HepG2 (cell line): ENCODE data around the gene FBXL13. TPM values are rescaled to one million over a fixed set of nuclear protein-coding genes. Genes with fewer than 3 reads are reported as not detected.
"Not testable (repeated sequence)": the region's sequence is repeated elsewhere in the genome, so short reads cannot be mapped to it uniquely, and the experiment has no call there.

Source experiments
- BCL3 ChIP-seq: sonication (generic); formaldehyde crosslinking; IDR thresholded peaks from 2 replicates; pipeline ENCODE4 v1.5.1; 2020; ENCODE audit warnings: mild to moderate bottlenecking, missing genetic modification reagents, moderate library complexity
- BCL6 ChIP-seq: IDR thresholded peaks from 2 replicates; pipeline ENCODE4 v1.6.1; 2016; ENCODE audit warnings: missing genetic modification reagents, missing compliant biosample characterization
- DPF2 ChIP-seq: sonication (generic); formaldehyde crosslinking; IDR thresholded peaks from 2 replicates; pipeline ENCODE4 v1.4.0; 2020; ENCODE audit warnings: mild to moderate bottlenecking, low read depth, missing genetic modification reagents, borderline replicate concordance
- FOXA1 ChIP-seq, 2 experiments: fragments of 450-650 bp in 1 of 2; sonication (generic) in 1 of 2; formaldehyde crosslinking in 1 of 2; IDR thresholded peaks; 2 replicates each; pipeline versions ENCODE4 v1.4.0 to v1.6.1; 2016 to 2020; ENCODE audit warnings: missing genetic modification reagents in 1 of 2
- FOXJ3 ChIP-seq: sonication (generic); formaldehyde crosslinking; IDR thresholded peaks from 2 replicates; pipeline ENCODE4 v1.4.0; 2020; ENCODE audit warnings: missing genetic modification reagents, mild to moderate bottlenecking, borderline replicate concordance
- GABPB1 ChIP-seq: IDR thresholded peaks from 2 replicates; pipeline ENCODE4 v1.6.1; 2016; ENCODE audit warnings: mild to moderate bottlenecking, missing genetic modification reagents, moderate library complexity, missing compliant biosample characterization
- GFI1 ChIP-seq: sonication (generic); formaldehyde crosslinking; IDR thresholded peaks from 2 replicates; pipeline ENCODE4 v1.5.0; 2020; ENCODE audit warnings: missing genetic modification reagents, mild to moderate bottlenecking, borderline replicate concordance
- HDAC2 ChIP-seq: sonication (generic); formaldehyde crosslinking; IDR thresholded peaks from 2 replicates; pipeline ENCODE4 v1.4.0; 2020; ENCODE audit warnings: missing genetic modification reagents
- HIC2 ChIP-seq: sonication (generic); formaldehyde crosslinking; IDR thresholded peaks from 2 replicates; pipeline ENCODE4 v1.9.0; 2022; ENCODE audit warnings: low read depth, missing genetic modification reagents
- JUND ChIP-seq: sonication (generic); formaldehyde crosslinking; IDR thresholded peaks from 2 replicates; pipeline ENCODE4 v1.8.0; 2022; ENCODE audit warnings: mild to moderate bottlenecking, missing genetic modification reagents
- KAT8 ChIP-seq: IDR thresholded peaks from 2 replicates; pipeline ENCODE4 v1.6.1; 2016; ENCODE audit warnings: missing genetic modification reagents, missing compliant biosample characterization
- KLF16 ChIP-seq, 2 experiments: sonication (generic) in 1 of 2; formaldehyde crosslinking in 1 of 2; IDR thresholded peaks; 2 replicates each; pipeline versions ENCODE4 v1.6.1 to v1.8.0; 2016 to 2023; ENCODE audit warnings: missing genetic modification reagents in 2 of 2, missing compliant biosample characterization in 1 of 2
- KMT2B ChIP-seq: IDR thresholded peaks from 2 replicates; pipeline ENCODE4 v1.6.1; 2016; ENCODE audit warnings: missing genetic modification reagents, missing compliant biosample characterization
- MTA1 ChIP-seq: sonication (generic); formaldehyde crosslinking; IDR thresholded peaks from 2 replicates; pipeline ENCODE4 v1.4.0; 2020; ENCODE audit warnings: missing genetic modification reagents, mild to moderate bottlenecking, borderline replicate concordance
- MYPOP ChIP-seq: sonication (generic); formaldehyde crosslinking; IDR thresholded peaks from 2 replicates; pipeline ENCODE4 v1.8.1; 2023; ENCODE audit warnings: mild to moderate bottlenecking, moderate library complexity, missing genetic modification reagents
- PHF8 ChIP-seq: sonication (generic); formaldehyde crosslinking; IDR thresholded peaks from 2 replicates; pipeline ENCODE4 v1.5.0; 2020; ENCODE audit warnings: missing genetic modification reagents
- PITX1 ChIP-seq: sonication (generic); formaldehyde crosslinking; IDR thresholded peaks from 2 replicates; pipeline ENCODE4 v1.5.1; 2020; ENCODE audit warnings: mild to moderate bottlenecking, missing genetic modification reagents
- SOX5 ChIP-seq: IDR thresholded peaks from 2 replicates; pipeline ENCODE4 v1.6.1; 2016; ENCODE audit warnings: borderline replicate concordance
- TAF1 ChIP-seq: sonication (generic); formaldehyde crosslinking; IDR thresholded peaks from 2 replicates; pipeline ENCODE4 v1.4.0; 2020; ENCODE audit warnings: missing genetic modification reagents
- THAP11 ChIP-seq: IDR thresholded peaks from 2 replicates; pipeline ENCODE4 v1.6.1; 2016; ENCODE audit warnings: missing biosample characterization, missing genetic modification reagents
- ZMYM4 ChIP-seq: sonication (generic); formaldehyde crosslinking; IDR thresholded peaks from 2 replicates; pipeline ENCODE4 v1.8.1; 2023; ENCODE audit warnings: mild to moderate bottlenecking, missing genetic modification reagents
- ZNF280B ChIP-seq: sonication (generic); formaldehyde crosslinking; IDR thresholded peaks from 2 replicates; pipeline ENCODE4 v1.5.0; 2020; ENCODE audit warnings: missing genetic modification reagents, mild to moderate bottlenecking, borderline replicate concordance
- ZNF556 ChIP-seq: sonication (generic); formaldehyde crosslinking; IDR thresholded peaks from 2 replicates; pipeline ENCODE4 v1.4.0; 2020; ENCODE audit warnings: mild to moderate bottlenecking, missing genetic modification reagents, borderline replicate concordance
- polyA plus RNA-seq, 8 experiments: library from polyadenylated mRNA; depleted of rRNA in 3 of 8; stranded (reverse) in 7 of 8; unstranded in 1 of 8; fragments of >200 nt; fragmentation: Illumina TruSeq in 4 of 8; extraction: Trizol in 4 of 8; gene quantifications; 2 replicates each; pipeline versions ENCODE4 v1.2.1 to v1.2.3, GENCODE V29; 2011 to 2016; ENCODE audit warnings: low read depth in 4 of 8, missing spikeins in 1 of 8, mixed read lengths in 1 of 8; ENCODE audit not compliant: insufficient read depth in 1 of 8
- total RNA-seq, 5 experiments: library from RNA; depleted of rRNA; stranded (reverse); fragments of >200 nt; fragmentation: Illumina TruSeq; extraction: Trizol; gene quantifications; 2 replicates each; pipeline ENCODE4 v1.2.3, GENCODE V29; 2016; ENCODE audit warnings: low read depth in 1 of 5

Gene FBXL13
- total and polyA plus RNA-seq, 2 of the 13 experiments (the other 11 are each of a cell fraction or from before 2014, with no cell fraction given), result 0.24 to 0.77 TPM

- TF ChIP-seq HIC2 (CRISPR knock-in tag), result 0 out of 2 replicates have a peak, but pooled peaks have one; percentile 27
- peak; percentile 53; the same call in 1 of the 2 replicates for TF ChIP-seq SOX5
- TF ChIP-seq ZNF280B (CRISPR knock-in tag), result peak; percentile 85
- not testable (repeated sequence) for TF ChIP-seq FOXA1 (IDR thresholded peaks at IDR 0.05)
- peak; percentile 93 for TF ChIP-seq FOXA1 (CRISPR knock-in tag; IDR thresholded peaks at IDR 0.05)
- peak; percentile 82 for TF ChIP-seq ZMYM4
- peak; percentile 64 for TF ChIP-seq GFI1 (CRISPR knock-in tag)
- TF ChIP-seq ZNF556 (CRISPR knock-in tag), result peak; percentile 38; the same call in 1 of the 2 replicates
- TF ChIP-seq BCL3 (CRISPR knock-in tag), result peak; percentile 64; the same call in 1 of the 2 replicates
- 0 out of 2 replicates have a peak, but pooled peaks have one; percentile 22 for TF ChIP-seq BCL6
- 0 out of 2 replicates have a peak, but pooled peaks have one; percentile 11 for TF ChIP-seq JUND (CRISPR knock-in tag)
- peak; percentile 43; the same call in 1 of the 2 replicates for TF ChIP-seq HDAC2 (CRISPR knock-in tag)
- TF ChIP-seq KAT8, result peak; percentile 65
- 0 out of 2 replicates have a peak, but pooled peaks have one; percentile 28 for TF ChIP-seq FOXJ3 (CRISPR knock-in tag)
- peak; percentile 18; the same call in 1 of the 2 replicates for TF ChIP-seq GABPB1 (CRISPR knock-in tag)
- peak; percentile 49; the same call in 1 of the 2 replicates for TF ChIP-seq PHF8 (CRISPR knock-in tag)
- 0 out of 4 replicates have a peak, but pooled peaks of 1 of the 2 experiments have one; percentile 32 for TF ChIP-seq KLF16 (CRISPR knock-in tag; IDR thresholded peaks at IDR 0.05)
- TF ChIP-seq TAF1 (CRISPR knock-in tag), result peak; percentile 43; the same call in 1 of the 2 replicates
- peak; percentile 59; the same call in 1 of the 2 replicates for TF ChIP-seq MTA1
- 0 out of 2 replicates have a peak, but pooled peaks have one; percentile 27 for TF ChIP-seq MYPOP (CRISPR knock-in tag)
- TF ChIP-seq DPF2 (CRISPR knock-in tag), result peak; percentile 46; the same call in 1 of the 2 replicates
- peak; percentile 63; the same call in 1 of the 2 replicates for TF ChIP-seq PITX1
- peak; percentile 64; the same call in 1 of the 2 replicates for TF ChIP-seq KMT2B (CRISPR knock-in tag)
- TF ChIP-seq THAP11 (CRISPR knock-in tag), result peak; percentile 47; the same call in 1 of the 2 replicates
Observed at GRCh38 chr7:103037823-103038739, 36.5 kb downstream of the FBXL13 start (continued).
